DMS53 (cell line): ENCODE data around the gene C2orf66.

ENCODE experiments used
- DNase-seq: peaks from one replicate; lab custom pipeline; 2025; lab: John Stamatoyannopoulos, UW

C2orf66 gene

GRCh38 chr2:196759378-196759706 lies 49.8 kb downstream of the C2orf66 start:
- no peak for DNase-seq

- peak; percentile 38 for DNase-seq
Observed at GRCh38 chr2:196758474-196759377, 50.4 kb downstream of the C2orf66 start.
